Measurements from ENCODE around the gene MAPKAP1. TPM values are rescaled to one million over a fixed set of nuclear protein-coding genes. Genes with fewer than 3 reads are reported as not detected.
A peak's percentile ranks its signal among the peaks of the same experiment; 100 is the strongest.

Gene MAPKAP1
- total RNA-seq, 2 donors from 2014 or later: 75.3 to 91.6 TPM

DNA sequence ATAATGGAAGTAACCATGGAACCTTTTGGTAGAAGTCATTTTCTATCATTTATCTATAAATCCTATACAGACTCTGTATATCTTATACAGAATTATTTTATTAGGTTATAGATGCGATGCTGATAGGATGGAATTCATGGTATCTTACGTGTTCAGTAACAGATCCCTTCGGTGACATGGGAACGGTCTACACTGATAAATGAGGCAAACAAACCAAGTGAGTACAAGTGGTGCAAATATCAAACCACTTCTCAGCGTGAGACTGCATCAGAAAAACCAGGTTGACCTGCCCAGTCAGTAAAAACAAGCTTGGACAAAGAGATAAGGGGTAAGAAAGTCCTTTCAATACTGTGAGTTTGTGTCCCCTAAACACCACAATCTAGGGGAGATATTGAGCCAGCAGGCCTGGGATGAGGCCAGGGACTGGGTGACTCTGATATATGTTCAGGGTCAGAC is 229.9 kb downstream of the MAPKAP1 start:
- WGBS, 2 experiments (ENCODE audit: insufficient coverage in 1 of 2, insufficient read length in 1 of 2): 91 to 97% methylated on average over 5 of the region's 5 CpGs
- no peak overlapping the region for H3K27ac ChIP-seq (ENCODE audit: low read depth, low read length)
- H3K9ac ChIP-seq (ENCODE audit: extremely low read depth, low read length, poor library complexity, severe bottlenecking): no peak overlapping the region
- no peaks in the 10 kb centered on the region for H3K27me3 ChIP-seq (ENCODE audit: control insufficient read depth, insufficient read depth, low read length, poor library complexity, severe bottlenecking)
- no peaks in the 10 kb centered on the region for H3K9me3 Mint-ChIP-seq
- H3K4me3 ChIP-seq (ENCODE audit: low read length): no peak overlapping the region
- H3K27ac Mint-ChIP-seq: no peak overlapping the region
- no peaks in the 10 kb centered on the region for H3K9me3 ChIP-seq (ENCODE audit: control insufficient read depth, low read length)
- peaks cover 7% of the 10 kb centered on the region for H3K36me3 ChIP-seq (ENCODE audit: control insufficient read depth, insufficient read depth, low read length)
- H3K27me3 Mint-ChIP-seq (ENCODE audit: insufficient read depth): no peaks in the 10 kb centered on the region
- no peak overlapping the region for H3K4me3 Mint-ChIP-seq
- peaks cover 26% of the 10 kb centered on the region for H3K4me1 Mint-ChIP-seq
- peaks cover 12% of the 10 kb centered on the region for H3K4me1 ChIP-seq (ENCODE audit: control insufficient read depth, insufficient read depth, low read length)
- no peak for DNase-seq
- TF ChIP-seq, protein P1, sequence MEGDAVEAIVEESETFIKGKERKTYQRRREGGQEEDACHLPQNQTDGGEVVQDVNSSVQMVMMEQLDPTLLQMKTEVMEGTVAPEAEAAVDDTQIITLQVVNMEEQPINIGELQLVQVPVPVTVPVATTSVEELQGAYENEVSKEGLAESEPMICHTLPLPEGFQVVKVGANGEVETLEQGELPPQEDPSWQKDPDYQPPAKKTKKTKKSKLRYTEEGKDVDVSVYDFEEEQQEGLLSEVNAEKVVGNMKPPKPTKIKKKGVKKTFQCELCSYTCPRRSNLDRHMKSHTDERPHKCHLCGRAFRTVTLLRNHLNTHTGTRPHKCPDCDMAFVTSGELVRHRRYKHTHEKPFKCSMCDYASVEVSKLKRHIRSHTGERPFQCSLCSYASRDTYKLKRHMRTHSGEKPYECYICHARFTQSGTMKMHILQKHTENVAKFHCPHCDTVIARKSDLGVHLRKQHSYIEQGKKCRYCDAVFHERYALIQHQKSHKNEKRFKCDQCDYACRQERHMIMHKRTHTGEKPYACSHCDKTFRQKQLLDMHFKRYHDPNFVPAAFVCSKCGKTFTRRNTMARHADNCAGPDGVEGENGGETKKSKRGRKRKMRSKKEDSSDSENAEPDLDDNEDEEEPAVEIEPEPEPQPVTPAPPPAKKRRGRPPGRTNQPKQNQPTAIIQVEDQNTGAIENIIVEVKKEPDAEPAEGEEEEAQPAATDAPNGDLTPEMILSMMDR (conservative IDR thresholded peaks at IDR 0.05): no peak
- peaks cover 30% of the 10 kb centered on the region for H3K36me3 Mint-ChIP-seq (ENCODE audit: low read depth)

DNA sequence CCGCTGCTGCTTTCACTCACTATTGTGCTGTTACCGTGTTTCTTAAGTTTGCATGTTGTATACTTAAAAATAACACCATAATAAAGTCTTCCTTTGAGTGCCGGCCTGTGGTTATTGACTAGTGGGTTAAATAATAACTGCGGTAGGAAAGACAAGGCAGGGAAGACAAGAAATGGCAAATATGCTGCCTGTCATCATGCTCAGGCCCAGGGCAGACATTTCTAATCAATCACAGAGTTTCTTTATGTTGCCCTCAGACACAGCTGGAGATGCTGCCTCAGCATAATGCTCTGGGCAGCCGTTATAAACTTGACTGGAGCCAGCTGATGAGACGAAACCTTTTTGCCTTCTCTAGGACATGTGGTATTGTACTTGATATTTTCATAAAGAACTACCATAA is 230.4 kb downstream of the MAPKAP1 start:
- H3K36me3 Mint-ChIP-seq (ENCODE audit: low read depth): peaks cover 28% of the 10 kb centered on the region
- H3K9me3 Mint-ChIP-seq: no peaks in the 10 kb centered on the region
- H3K9ac ChIP-seq (ENCODE audit: extremely low read depth, low read length, poor library complexity, severe bottlenecking): no peak overlapping the region
- TF ChIP-seq, protein P1 (conservative IDR thresholded peaks at IDR 0.05): no peak
- peak overlapping the region; percentile 7 for H3K27ac Mint-ChIP-seq
- H3K9me3 ChIP-seq (ENCODE audit: control insufficient read depth, low read length): no peaks in the 10 kb centered on the region
- DNase-seq: no peak
- H3K4me3 Mint-ChIP-seq: no peak overlapping the region
- H3K27ac ChIP-seq (ENCODE audit: low read depth, low read length): no peak overlapping the region
- peaks cover 29% of the 10 kb centered on the region for H3K4me1 Mint-ChIP-seq
- no peaks in the 10 kb centered on the region for H3K27me3 Mint-ChIP-seq (ENCODE audit: insufficient read depth)
- no peaks in the 10 kb centered on the region for H3K27me3 ChIP-seq (ENCODE audit: control insufficient read depth, insufficient read depth, low read length, poor library complexity, severe bottlenecking)
- peaks cover 7% of the 10 kb centered on the region for H3K36me3 ChIP-seq (ENCODE audit: control insufficient read depth, insufficient read depth, low read length)
- peaks cover 12% of the 10 kb centered on the region for H3K4me1 ChIP-seq (ENCODE audit: control insufficient read depth, insufficient read depth, low read length)
- no peak overlapping the region for H3K4me3 ChIP-seq (ENCODE audit: low read length)
- 80 to 97% methylated on average over 2 to 6 of the region's 6 CpGs for WGBS, 2 experiments (ENCODE audit: insufficient coverage in 1 of 2, insufficient read length in 1 of 2)

DNA sequence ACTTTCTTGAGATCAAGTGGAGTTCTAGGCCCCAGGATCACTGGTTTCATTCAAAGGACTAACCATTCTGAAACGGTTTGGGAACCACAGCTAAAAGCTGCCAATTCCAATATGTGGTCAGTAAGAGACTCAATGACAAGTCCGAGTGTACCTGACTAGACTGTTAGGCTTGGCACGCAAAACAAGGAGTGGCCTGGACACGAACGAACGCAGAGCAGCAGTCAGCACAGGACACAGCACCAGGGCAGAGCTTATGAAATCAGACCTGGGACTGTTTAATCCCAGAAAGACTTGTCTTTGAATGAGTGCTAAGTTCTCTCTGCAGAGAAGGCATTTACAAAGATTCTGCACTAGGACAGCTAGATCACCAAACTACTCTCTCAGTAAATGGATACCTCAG is 231.6 kb downstream of the MAPKAP1 start:
- H3K27ac Mint-ChIP-seq: peak overlapping the region; percentile 68
- no peak overlapping the region for H3K4me3 ChIP-seq (ENCODE audit: low read length)
- no peaks in the 10 kb centered on the region for H3K27me3 Mint-ChIP-seq (ENCODE audit: insufficient read depth)
- no peaks in the 10 kb centered on the region for H3K9me3 Mint-ChIP-seq
- peaks cover 22% of the 10 kb centered on the region for H3K36me3 Mint-ChIP-seq (ENCODE audit: low read depth)
- no peak overlapping the region for H3K4me3 Mint-ChIP-seq
- H3K9ac ChIP-seq (ENCODE audit: extremely low read depth, low read length, poor library complexity, severe bottlenecking): no peak overlapping the region
- H3K27ac ChIP-seq (ENCODE audit: low read depth, low read length): no peak overlapping the region
- H3K4me1 Mint-ChIP-seq: peaks cover 40% of the 10 kb centered on the region
- no peaks in the 10 kb centered on the region for H3K27me3 ChIP-seq (ENCODE audit: control insufficient read depth, insufficient read depth, low read length, poor library complexity, severe bottlenecking)
- H3K36me3 ChIP-seq (ENCODE audit: control insufficient read depth, insufficient read depth, low read length): peaks cover 2% of the 10 kb centered on the region
- H3K4me1 ChIP-seq (ENCODE audit: control insufficient read depth, insufficient read depth, low read length): peaks cover 12% of the 10 kb centered on the region
- no peaks in the 10 kb centered on the region for H3K9me3 ChIP-seq (ENCODE audit: control insufficient read depth, low read length)
- 93 to 97% methylated on average over 6 of the region's 6 CpGs for WGBS, 2 experiments (ENCODE audit: insufficient coverage in 1 of 2, insufficient read length in 1 of 2)
- TF ChIP-seq, protein P1 (conservative IDR thresholded peaks at IDR 0.05): no peak
- DNase-seq: no peak
